ENCODE data around the gene TRIM22.
"Not testable (repeated sequence)": the region's sequence is repeated elsewhere in the genome, so short reads cannot be mapped to it uniquely, and the experiment has no call there.

The TRIM22 gene

DNA sequence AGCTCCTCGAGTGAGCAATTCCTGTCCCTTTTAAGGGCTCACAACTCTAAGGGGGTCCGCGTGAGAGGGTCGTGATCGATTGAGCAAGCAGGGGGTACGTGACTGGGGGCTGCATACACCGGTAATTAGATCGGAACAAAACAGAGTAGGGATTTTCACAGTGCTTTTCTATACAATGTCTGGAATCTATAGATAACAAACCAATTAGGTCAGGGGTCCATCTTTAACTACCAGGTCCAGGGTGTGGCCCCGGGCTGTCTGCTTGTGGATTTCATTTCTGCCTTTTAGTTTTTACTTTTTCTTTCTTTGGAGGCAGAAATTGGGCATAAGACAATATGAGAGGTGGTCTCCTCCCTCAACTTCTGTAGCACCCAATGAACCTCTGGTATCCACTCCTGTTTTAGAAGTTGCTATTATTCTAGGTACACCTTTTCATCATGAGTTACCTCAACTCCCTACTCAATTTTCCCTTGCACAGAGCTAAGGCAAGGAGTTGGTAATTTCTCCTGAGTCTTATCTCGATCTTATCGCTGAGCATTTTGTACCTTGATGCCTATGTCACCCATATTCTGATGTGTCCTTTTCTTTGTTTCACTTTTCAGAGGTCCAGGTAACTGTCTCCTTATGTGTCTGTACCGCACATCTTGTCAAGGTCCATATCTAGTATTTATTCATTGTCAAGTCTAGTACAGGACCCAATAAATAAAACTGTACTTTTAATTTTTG, 1.8 kb downstream of the TRIM22 start:
- not testable (repeated sequence) for DNase-seq

DNA sequence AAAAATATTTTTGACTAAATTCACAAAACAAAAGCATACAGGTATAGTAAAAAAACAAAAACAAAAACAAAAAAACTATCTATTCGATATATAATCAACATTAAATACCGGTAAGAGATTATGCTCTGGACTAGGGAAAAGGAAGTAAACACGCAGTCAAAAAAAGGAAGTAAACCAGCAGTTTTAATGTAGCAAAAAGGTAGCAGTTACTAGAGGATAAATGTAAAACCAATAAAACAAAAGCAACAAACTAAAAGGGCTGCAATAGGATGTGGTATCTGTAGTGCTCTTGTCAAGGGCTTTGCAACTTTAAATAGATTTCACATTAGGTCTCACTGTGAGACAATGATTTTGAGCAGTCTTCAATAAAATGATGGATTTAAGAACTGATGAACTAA, 2.4 kb downstream of the TRIM22 start:
- no peak for DNase-seq

DNA sequence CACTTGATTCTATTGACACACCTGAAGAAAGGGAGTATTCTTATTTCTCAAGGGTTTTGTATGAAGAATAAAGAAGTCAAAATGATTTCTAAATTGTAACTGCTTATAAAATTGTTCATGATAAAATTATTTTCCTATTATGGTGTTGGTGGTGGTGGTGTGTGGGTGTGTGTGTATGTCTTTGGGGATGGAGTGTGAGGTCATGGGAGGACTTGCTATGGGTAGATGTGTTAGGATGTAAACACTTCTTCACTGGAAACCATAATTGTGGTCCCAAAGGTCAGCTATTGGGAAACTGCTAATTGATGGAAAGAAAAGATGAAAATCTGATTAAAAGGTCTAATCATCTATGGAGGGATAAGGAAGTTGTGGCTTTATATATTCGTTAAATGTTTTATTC, 5.1 kb downstream of the TRIM22 start:
- peak; percentile 2 for DNase-seq

DNA sequence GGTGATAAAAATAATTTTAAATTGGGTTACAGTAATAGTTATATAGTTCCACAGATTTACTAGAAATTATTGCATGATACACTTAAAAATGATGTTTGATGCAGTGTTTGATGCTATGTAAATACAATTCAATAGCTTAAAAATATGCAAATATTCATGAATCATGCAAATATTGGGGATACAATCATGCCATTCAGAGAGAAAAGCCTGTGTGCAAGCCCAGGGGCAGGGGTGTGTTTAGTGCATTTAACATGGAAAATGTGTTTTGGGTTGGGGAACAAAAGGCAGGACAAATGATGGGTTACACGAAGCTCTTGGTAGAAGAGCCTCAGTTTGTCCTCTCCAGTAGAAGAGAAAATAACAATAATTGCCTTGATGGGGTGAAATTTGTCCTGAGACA, 6.0 kb downstream of the TRIM22 start:
- no peak for DNase-seq

DNA sequence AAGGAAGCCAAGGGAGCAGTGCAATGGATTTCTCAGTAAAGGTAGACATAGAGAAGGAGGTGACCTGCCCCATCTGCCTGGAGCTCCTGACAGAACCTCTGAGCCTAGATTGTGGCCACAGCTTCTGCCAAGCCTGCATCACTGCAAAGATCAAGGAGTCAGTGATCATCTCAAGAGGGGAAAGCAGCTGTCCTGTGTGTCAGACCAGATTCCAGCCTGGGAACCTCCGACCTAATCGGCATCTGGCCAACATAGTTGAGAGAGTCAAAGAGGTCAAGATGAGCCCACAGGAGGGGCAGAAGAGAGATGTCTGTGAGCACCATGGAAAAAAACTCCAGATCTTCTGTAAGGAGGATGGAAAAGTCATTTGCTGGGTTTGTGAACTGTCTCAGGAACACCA, 6.6 kb downstream of the TRIM22 start:
- DNase-seq = no peak

DNA sequence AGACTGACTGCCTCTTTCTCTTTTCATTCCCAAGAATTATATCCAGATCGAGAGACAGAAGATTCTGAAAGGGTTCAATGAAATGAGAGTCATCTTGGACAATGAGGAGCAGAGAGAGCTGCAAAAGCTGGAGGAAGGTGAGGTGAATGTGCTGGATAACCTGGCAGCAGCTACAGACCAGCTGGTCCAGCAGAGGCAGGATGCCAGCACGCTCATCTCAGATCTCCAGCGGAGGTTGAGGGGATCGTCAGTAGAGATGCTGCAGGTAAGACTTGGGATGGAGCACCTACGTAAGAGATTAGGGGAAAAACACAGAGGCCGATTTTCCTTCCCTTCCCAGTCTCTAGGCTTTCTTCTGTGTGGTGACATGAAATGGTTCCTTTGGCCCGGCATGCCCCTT, 8.7 kb downstream of the TRIM22 start:
- DNase-seq = no peak

DNA sequence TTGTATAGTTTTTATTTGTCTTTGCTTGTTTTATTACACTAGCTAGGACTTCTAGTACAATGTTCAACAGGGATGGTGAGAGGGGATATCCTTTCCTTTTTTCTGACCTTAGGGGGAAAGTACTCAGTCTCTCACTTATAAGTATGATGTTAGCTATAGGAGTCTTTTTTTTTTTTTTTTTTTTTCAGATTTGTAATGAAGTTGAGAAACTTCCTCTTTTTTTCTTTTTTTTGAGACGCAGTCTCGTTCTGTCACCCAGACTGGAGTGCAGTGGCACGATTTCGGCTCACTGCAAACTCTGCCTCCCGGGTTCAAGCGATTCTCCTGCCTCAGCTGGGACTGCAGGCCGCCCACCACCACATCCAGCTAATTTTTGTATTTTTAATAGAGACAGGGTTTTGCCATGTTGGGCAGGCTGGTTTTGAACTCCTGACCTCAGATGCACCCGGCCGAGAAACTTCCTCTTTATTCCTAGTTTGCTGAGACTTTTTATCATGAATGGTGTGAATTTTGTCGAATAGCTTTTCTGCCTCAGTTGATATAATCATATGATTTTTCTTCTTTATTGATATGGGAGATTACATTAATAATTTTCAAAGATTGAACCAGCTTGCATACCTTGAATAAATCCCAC, 10.9 kb downstream of the TRIM22 start:
- no peak for DNase-seq

DNA sequence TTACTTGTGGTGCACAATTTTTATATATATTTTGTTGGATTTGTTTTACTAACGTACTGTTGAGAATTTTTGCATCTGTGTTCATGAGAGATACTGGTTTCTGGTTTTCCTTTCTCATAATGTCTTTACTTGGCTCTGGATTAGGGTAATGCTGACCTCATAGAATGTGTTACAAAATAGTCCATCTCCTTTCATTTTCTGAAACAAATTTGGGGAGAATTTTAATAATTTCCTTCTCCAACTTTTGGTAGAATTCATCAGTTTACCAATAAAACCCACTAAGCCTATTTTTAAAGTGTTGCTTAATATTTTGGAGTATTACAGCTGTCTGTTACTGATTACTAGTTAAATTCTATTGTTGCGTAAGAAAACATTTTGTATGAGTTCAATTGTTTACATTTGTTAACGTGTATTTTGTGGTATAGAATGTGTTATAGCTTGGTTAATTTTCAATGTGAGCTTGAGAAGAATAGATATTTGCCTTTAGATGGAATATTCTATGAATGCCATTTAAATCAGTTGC, 11.5 kb downstream of the TRIM22 start:
- DNase-seq = no peak

DNA sequence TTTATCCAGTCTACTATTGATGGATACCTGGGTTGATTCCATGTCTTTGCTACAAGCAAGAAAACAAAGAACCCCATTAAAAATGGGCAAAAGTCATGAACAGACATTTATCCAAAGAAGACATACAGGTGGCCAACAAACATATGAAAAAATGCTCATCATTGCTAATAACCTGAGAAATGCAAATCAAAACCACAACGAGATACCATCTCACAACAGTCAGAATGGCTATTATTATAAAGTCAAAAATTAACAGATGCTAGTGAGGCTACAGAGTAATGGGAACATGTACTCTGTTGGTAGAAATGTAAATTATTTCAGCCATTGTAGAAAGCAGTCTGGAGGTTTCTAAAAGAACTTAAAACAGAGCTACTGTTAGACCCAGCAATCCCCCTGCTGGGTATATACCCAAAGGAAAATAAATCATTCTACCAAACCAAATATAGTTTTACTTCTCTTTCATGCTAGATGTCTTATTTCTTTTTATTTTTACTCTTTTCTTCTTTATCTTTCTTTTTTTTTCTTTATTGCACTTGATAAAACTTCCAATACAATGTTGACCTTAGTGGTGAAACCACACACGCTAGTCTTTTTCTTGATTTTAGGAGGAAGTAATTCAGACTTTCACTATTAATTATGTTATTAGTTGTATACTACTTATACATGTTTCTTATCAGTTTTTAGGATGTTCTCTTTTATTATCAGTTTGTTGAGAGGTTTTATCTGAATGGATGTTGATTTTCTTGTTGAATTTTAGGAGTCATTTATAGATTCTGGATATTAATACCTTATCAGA, 14.3 kb downstream of the TRIM22 start:
- DNase-seq = no peak

DNA sequence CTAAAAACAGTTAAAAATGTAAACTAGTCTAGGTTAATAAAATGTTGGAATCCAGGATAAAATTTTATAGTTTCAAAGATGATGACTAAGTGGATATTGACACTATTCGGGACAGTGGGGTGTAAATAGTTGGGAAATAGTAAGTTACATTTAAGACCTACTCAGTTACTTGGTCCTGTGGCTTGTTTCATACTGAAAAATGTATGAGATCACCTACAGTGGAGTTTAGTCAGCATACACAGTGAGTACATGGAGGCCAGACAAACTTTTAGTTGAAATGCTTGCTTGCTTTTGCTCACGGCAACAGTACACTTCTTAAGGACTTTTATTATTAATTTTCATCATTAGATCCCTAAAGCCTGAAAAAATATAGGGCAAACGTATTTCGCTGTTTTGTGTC, 16.1 kb downstream of the TRIM22 start:
- DNase-seq = no peak

DNA sequence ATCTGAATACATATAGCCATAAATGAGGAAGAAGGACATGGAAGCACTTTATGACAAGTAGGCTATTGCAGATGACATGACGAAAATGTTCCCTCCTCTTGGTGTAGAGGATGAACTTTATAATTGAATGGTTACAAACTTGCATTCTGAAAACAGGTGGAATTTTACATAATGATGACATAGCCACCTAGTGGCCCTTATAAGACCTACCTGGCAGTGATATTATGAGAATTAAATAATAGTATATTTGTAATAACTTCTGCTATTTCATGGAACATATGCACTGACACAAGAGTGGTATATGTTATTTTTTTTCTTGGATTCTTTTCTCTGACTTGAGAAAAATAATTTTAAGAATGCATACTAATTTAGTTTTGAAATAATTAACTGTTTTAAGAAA, 22.9 kb downstream of the TRIM22 start:
- DNase-seq = no peak

DNA sequence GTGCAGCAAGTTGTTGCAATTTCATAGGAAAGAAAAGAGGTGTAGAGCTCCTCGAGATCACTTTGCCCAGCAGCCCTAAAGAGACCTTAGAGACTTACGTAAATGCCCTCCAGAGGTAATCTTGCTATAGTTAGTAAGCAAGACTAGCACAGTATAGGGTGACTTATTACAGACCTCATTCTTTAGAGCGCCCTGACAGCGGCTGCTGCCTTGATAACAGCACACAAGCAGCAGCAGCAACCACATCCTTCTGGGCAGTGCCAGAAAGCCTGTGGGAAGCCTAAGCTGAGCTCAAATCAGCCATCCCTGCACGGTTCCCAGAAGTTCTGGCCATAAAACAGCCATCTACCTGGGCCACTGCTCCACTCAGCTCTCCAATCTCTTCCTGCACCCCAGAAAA, 24.1 kb downstream of the TRIM22 start:
- DNase-seq = no peak

DNA sequence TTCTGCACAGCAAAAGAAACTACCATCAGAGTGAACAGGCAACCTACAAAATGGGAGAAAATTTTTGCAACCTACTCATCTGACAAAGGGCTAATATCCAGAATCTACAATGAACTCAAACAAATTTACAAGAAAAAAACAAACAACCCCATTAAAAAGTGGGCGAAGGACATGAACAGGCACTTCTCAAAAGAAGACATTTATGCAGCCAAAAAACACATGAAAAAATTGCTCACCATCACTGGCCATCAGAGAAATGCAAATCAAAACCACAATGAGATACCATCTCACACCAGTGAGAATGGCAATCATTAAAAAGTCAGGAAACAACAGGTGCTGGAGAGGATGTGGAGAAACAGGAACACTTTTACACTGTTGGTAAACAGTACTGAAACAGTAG, 26.9 kb downstream of the TRIM22 start:
- DNase-seq = not testable (repeated sequence)

DNA sequence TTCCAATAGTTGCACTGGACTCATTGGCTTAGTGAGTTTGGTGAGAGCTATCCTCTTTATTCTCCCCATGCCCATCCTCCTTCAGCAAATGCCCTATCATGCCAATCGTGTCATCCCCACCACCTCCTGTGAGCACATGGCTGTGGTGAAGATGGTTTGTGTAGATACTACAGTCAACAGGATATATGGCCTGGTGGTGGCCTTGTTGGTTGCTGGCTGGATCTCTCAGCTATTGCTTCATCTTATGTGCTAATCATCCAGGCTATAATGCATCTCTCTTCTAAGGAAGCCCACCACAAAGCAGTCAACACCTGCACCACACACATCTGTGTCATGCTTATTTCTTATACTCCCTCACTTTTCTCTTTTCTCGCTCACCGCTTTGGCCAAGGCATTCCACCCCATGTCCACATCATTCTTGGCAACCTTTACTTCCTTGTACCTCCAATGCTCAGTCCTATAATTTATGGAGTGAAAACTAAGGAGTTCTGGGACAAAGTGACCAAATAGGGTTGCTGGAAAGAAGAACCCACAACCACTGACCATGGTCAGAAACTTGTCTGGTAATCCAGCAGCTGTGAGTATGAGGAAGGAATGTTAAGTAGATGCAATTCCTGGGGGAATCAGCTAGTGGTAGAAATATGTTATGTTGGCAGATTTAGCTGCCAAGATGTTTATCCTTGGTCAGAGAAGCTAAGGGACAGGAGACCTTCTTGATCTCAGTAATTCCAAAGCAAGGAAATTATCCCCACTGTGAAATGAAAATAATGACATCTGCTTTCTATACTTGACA, 30.3 kb downstream of the TRIM22 start:
- no peak for DNase-seq

DNA sequence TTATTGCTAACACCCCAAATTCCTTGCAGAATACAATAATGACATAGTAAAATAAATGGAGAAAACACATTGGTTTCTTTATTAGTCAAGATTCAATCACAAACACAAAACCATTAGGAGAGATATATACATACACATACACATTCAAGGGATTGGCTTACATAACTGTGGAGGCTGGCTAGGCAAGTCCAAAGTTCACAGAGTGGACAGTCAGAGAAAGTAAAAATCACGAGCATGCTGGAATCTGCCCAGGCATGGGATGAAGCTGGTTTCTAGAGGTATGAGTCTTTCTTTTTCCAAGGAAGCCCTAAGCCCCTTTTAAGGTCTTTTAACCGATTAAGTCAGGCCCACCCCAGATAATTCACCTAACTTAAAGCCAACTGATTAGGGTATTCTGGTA, 33.0 kb downstream of the TRIM22 start:
- no peak for DNase-seq

DNA sequence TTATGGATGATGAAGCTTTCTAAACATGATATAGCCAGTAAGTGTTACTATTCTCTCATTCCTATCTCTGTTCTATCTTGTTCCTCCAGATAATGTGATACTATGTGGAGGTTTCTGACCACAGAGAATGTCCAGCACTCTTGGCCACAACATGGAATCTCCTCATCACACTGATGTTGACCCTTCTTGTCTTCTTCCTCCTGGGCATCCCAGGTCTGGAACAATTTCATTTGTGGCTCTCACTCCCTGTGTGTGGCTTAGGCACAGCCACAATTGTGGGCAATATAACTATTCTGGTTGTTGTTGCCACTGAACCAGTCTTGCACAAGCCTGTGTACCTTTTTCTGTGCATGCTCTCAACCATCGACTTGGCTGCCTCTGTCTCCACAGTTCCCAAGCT, 36.8 kb downstream of the TRIM22 start:
- DNase-seq = no peak

DNA sequence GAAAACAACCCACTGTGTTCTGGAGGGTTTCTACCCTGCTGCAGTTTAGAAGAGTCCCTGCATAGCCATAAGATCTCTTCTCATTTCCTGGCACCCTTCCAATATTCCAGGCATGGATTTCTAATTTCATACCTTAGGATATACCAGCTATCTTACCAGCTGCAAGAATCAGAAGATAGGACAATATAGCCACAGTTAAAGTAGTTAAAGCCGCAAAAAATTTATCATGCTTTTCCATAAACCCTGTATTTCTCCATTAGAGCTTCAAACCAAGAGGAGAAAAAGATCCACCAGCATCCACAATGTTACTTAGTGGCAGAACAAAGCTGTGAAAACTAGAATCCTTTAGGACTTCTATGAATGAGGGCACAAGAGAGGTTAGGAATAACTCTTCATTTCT, 38.1 kb downstream of the TRIM22 start:
- no peak for DNase-seq

DNA sequence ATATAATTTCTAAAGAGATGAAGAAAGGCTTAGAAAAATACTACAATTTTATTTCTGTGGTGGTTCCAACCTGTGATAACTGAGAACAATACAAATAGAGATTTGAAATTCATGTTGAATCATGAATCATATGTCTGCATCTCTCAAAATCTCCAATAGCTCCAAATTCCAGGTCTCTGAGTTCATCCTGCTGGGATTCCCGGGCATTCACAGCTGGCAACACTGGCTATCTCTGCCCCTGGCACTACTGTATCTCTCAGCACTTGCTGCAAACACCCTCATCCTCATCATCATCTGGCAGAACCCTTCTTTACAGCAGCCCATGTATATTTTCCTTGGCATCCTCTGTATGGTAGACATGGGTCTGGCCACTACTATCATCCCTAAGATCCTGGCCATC, 46.8 kb downstream of the TRIM22 start, which contains the start of gene OR56B1:
TSS of gene OR56B1 (plus strand) at position 53 of the 400 bp plus-strand sequence. CDS start at position 122, 69 bp downstream.
- no peak for DNase-seq

DNA sequence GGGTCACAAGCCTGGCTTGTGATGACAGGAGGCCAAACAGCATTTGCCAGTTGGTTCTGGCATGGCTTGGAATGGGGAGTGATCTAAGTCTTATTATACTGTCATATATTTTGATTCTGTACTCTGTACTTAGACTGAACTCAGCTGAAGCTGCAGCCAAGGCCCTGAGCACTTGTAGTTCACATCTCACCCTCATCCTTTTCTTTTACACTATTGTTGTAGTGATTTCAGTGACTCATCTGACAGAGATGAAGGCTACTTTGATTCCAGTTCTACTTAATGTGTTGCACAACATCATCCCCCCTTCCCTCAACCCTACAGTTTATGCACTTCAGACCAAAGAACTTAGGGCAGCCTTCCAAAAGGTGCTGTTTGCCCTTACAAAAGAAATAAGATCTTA, 47.5 kb downstream of the TRIM22 start:
- DNase-seq = no peak

DNA sequence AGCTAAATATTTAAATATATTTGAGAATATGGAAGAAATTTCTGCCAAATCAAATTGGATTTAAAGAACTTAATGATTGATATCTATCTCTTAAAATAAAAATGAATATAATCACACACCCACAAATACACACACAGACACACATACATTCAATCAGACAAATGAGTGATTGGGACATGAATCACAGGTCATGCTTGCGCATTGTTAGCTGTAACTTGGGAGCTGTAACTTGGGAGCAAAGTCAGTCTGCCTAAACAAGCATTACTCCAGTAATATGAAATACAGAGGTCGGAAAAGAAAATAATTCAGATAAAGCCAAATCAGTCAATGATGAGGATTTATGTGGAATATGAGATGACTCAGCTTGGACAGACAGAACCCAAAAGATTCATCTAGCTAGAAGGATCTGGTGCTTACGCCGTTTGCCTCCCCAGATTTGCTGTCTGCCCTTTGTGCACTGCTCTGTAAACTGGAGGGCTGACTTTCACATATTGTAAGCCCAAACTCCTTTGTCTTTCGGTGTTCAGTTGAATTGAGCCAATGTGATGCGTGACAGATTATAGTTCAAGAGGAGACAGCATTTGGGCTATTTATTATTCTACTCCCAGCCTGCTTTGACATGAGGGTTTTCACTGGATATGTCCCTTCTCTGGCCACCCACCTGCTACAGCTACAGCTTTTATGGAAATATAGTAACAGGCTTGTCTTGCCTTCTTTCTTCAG, 48.2 kb downstream of the TRIM22 start:
- no peak for DNase-seq

DNA sequence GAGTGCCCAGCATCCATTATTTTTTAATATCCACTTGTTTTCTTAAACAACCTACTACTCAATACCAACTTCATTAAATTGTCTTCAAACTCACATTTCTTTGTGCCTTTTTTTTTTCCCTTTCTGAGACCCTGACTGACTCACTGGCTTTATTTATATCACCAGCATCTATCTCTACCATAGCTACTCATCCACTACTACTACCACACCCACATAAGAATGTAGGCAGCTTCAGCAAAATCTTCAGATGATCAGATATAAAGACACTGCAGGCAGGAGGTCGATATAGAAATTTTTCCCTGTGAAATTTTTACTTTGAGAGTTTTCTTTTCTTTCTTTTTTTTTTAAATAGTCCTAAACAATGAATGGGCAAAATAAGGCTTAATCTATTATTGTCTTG, 48.8 kb downstream of the TRIM22 start:
- no peak for DNase-seq

DNA sequence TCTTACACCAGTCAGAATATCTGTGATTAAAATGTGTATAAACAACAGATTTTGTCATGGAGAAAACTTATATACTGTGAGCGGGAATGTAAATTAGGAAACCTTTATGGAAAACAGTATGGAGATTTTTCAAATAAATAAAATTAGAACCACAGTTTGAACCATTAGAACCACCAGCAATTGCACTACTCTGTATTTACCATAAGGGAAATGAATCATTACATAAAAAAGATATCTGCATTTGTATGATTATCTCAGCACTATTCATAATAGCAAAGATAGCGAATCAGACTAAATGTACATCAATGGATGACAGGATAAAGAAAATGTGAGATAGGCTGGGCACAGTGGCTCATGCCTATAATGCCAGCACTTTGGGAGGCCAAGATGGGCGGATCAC, 57.0 kb downstream of the TRIM22 start:
- DNase-seq = no peak

Data from stimulated activated naive CD4-positive, alpha-beta T cell treated with Interleukin-2 at 50 U/mL for 16 hours (primary cell).